SK-N-SH (cell line): Measurements from ENCODE around the gene BTF3. TPM values are rescaled to one million over a fixed set of nuclear protein-coding genes. Genes with fewer than 3 reads are reported as not detected.

Source experiments
- CTCF ChIA-PET: fragments of 300-600, 350-600 bp; formaldehyde crosslinking; extraction: SDS; loops from one replicate; lab custom pipeline; 2021; lab: Yijun Ruan, JAX
- POLR2A ChIA-PET: fragments of 350-600 bp; sonication (Branson Sonifier 250); formaldehyde crosslinking; extraction: SDS; loops from one replicate; lab custom pipeline; 2020; ENCODE audit warnings: antibody characterized with exemption, inconsistent platforms; lab: Yijun Ruan, JAX
- DNase-seq: peaks from one replicate; pipeline ENCODE4 v3.0.0; 2012
- H2AFZ ChIP-seq: fragments of 200-600 bp; sonication (generic); 2 replicates; pipeline ENCODE4 v1.8.1; 2016; ENCODE audit warnings: antibody characterized with exemption, mild to moderate bottlenecking, low read depth
- H3F3A ChIP-seq: fragments of 200-600 bp; sonication (generic); replicated peaks from 2 replicates; pipeline ENCODE3; 2016; ENCODE audit warnings: antibody characterized with exemption, mild to moderate bottlenecking; ENCODE audit not compliant: insufficient read depth
- H3K27ac ChIP-seq, 2 experiments: fragments of 200-500 bp in 1 of 2; fragments of 200-600 bp in 1 of 2; sonication (Bioruptor generic) in 1 of 2; sonication (generic), shearing (Covaris generic) in 1 of 2; 2 replicates each; pipeline versions ENCODE4 v1.5.1 to v1.6.1; 2014 to 2016; ENCODE audit warnings: low read depth in 2 of 2, inconsistent platforms in 1 of 2, low read length in 1 of 2, mild to moderate bottlenecking in 1 of 2, mixed read lengths in 1 of 2
- H3K27me3 ChIP-seq: fragments of 200-600 bp; sonication (generic), shearing (Covaris generic); 2 replicates; pipeline ENCODE4 v1.6.1; 2016; ENCODE audit warnings: mixed run types; ENCODE audit not compliant: insufficient read depth
- H3K36me3 ChIP-seq, 2 experiments: fragments of 200-500 bp in 1 of 2; fragments of 200-600 bp in 1 of 2; sonication (Bioruptor generic) in 1 of 2; sonication (generic) in 1 of 2; replicated peaks in 1 of 2; 2 replicates each; pipeline versions ENCODE3 to v1.5.1; 2014 to 2016; ENCODE audit warnings: low read length in 1 of 2, mild to moderate bottlenecking in 1 of 2; ENCODE audit not compliant: insufficient read depth in 2 of 2, control insufficient read depth in 1 of 2
- H3K4me1 ChIP-seq, 2 experiments: fragments of 200-500 bp in 1 of 2; fragments of 200-600 bp in 1 of 2; sonication (Bioruptor generic) in 1 of 2; sonication (generic), shearing (Covaris generic) in 1 of 2; 2 replicates each; pipeline versions ENCODE4 v1.5.1 to v1.6.1; 2014 to 2016; ENCODE audit warnings: low read depth in 1 of 2, low read length in 1 of 2, mixed run types in 1 of 2; ENCODE audit not compliant: insufficient read depth in 2 of 2, control insufficient read depth in 1 of 2
- H3K4me2 ChIP-seq: fragments of 200-600 bp; sonication (generic), shearing (Covaris generic); 2 replicates; pipeline ENCODE4 v1.6.1; 2017; ENCODE audit warnings: mixed run types
- H3K4me3 ChIP-seq, 2 experiments: fragments of 200-500 bp in 1 of 2; fragments of 200-600 bp in 1 of 2; sonication (Bioruptor generic) in 1 of 2; sonication (generic), shearing (Covaris generic) in 1 of 2; 2 replicates each; pipeline versions ENCODE4 v1.5.1 to v1.8.1; 2014 to 2016; ENCODE audit warnings: low read depth in 2 of 2, inconsistent platforms in 1 of 2, low read length in 1 of 2, mild to moderate bottlenecking in 1 of 2, mixed read lengths in 1 of 2, moderate library complexity in 1 of 2
- H3K79me2 ChIP-seq: fragments of 200-600 bp; sonication (generic); 2 replicates; pipeline ENCODE4 v1.8.1; 2017; ENCODE audit warnings: mild to moderate bottlenecking; ENCODE audit not compliant: insufficient read depth
- H3K9ac ChIP-seq: fragments of 200-600 bp; sonication (generic); 2 replicates; pipeline ENCODE4 v1.6.1; 2017; ENCODE audit warnings: mixed run types
- H3K9me2 ChIP-seq: fragments of 200-600 bp; sonication (generic); 2 replicates; pipeline ENCODE4 v1.6.1; 2017; ENCODE audit warnings: mixed run types
- H3K9me3 ChIP-seq: fragments of 200-600 bp; sonication (generic); 2 replicates; pipeline ENCODE4 v1.6.1; 2017; ENCODE audit warnings: mixed run types, mild to moderate bottlenecking, moderate library complexity
- H4K20me1 ChIP-seq: fragments of 200-600 bp; sonication (generic); 2 replicates; pipeline ENCODE4 v1.6.1; 2017; ENCODE audit warnings: mild to moderate bottlenecking, mixed run types; ENCODE audit not compliant: insufficient read depth
- CHD2 ChIP-seq: fragments of 150-350 bp; IDR thresholded peaks from 2 replicates; pipeline ENCODE4 v1.6.1; 2018; ENCODE audit warnings: low read length; ENCODE audit not compliant: partially characterized antibody
- CTCF ChIP-seq: fragments of 200-600 bp; sonication (generic); IDR thresholded peaks from 2 replicates; pipeline ENCODE4 v1.6.1; 2017; ENCODE audit warnings: antibody characterized with exemption, mild to moderate bottlenecking, moderate library complexity
- EP300 ChIP-seq, 2 experiments: IDR thresholded peaks; 2 replicates each; pipeline versions ENCODE4 v1.4.0 to v1.6.1; 2012; ENCODE audit warnings: borderline replicate concordance in 1 of 2, low read depth in 1 of 2, low read length in 1 of 2
- EZH2phosphoT487 ChIP-seq: fragments of 200-600 bp; sonication (generic); IDR thresholded peaks from 2 replicates; pipeline ENCODE4 v1.6.1; 2017; ENCODE audit warnings: low read depth, mixed run types, mild to moderate bottlenecking, antibody characterized with exemption, moderate library complexity, borderline replicate concordance
- FOSL2 ChIP-seq: IDR thresholded peaks from 2 replicates; pipeline ENCODE4 v1.4.0; 2012; ENCODE audit warnings: low read depth, mild to moderate bottlenecking, moderate library complexity, borderline replicate concordance
- FOXJ3 ChIP-seq: sonication (generic); formaldehyde crosslinking; IDR thresholded peaks from 2 replicates; pipeline ENCODE4 v1.5.1; 2020; ENCODE audit warnings: mild to moderate bottlenecking, missing genetic modification reagents
- FOXM1 ChIP-seq: IDR thresholded peaks from 2 replicates; pipeline ENCODE4 v1.4.0; 2012; ENCODE audit warnings: low read depth, mild to moderate bottlenecking
- GABPA ChIP-seq: IDR thresholded peaks from 2 replicates; pipeline ENCODE4 v1.4.0; 2012; ENCODE audit warnings: low read depth, mild to moderate bottlenecking
- MAX ChIP-seq: IDR thresholded peaks from 2 replicates; pipeline ENCODE4 v1.4.0; 2012; ENCODE audit warnings: low read depth
- MEF2A ChIP-seq: IDR thresholded peaks from 2 replicates; pipeline ENCODE4 v1.4.0; 2012; ENCODE audit warnings: low read depth, borderline replicate concordance
- MXI1 ChIP-seq: IDR thresholded peaks from 2 replicates; pipeline ENCODE4 v1.6.1; 2012; ENCODE audit warnings: mild to moderate bottlenecking, low read depth, low read length, improper control_type of control experiment
- NFIC ChIP-seq: IDR thresholded peaks from 2 replicates; pipeline ENCODE4 v1.4.0; 2012; ENCODE audit warnings: borderline replicate concordance
- NRF1 ChIP-seq: IDR thresholded peaks from 2 replicates; pipeline ENCODE4 v1.6.1; 2012; ENCODE audit warnings: low read depth, mild to moderate bottlenecking, low read length
- POLR2AphosphoS5 ChIP-seq: IDR thresholded peaks from 2 replicates; pipeline ENCODE4 v1.6.1; 2012; ENCODE audit warnings: low read depth, low read length
- RAD21 ChIP-seq: IDR thresholded peaks from 2 replicates; pipeline ENCODE4 v1.6.1; 2012; ENCODE audit warnings: mild to moderate bottlenecking, low read length
- RCOR1 ChIP-seq: fragments of 150-350 bp; IDR thresholded peaks from 2 replicates; pipeline ENCODE4 v1.6.1; 2017; ENCODE audit warnings: antibody characterized with exemption, low read length
- REST ChIP-seq: IDR thresholded peaks from 2 replicates; pipeline ENCODE4 v1.6.1; 2012; ENCODE audit warnings: mild to moderate bottlenecking, low read depth, low read length, moderate library complexity
- RFX5 ChIP-seq: IDR thresholded peaks from 2 replicates; pipeline ENCODE4 v1.6.1; 2012; ENCODE audit warnings: mild to moderate bottlenecking, improper control_type of control experiment, low read length
- SIN3A ChIP-seq: IDR thresholded peaks from 2 replicates; pipeline ENCODE4 v1.6.1; 2012; ENCODE audit warnings: low read depth, mild to moderate bottlenecking, low read length, moderate library complexity, borderline replicate concordance
- SMC3 ChIP-seq: IDR thresholded peaks from 2 replicates; pipeline ENCODE4 v1.6.1; 2012; ENCODE audit warnings: low read depth, low read length, improper control_type of control experiment
- TAF1 ChIP-seq: IDR thresholded peaks from 2 replicates; pipeline ENCODE4 v1.6.1; 2012; ENCODE audit warnings: low read depth, mild to moderate bottlenecking, low read length, moderate library complexity, borderline replicate concordance
- USF1 ChIP-seq: IDR thresholded peaks from 2 replicates; pipeline ENCODE4 v1.4.0; 2012; ENCODE audit warnings: low read depth, borderline replicate concordance
- USF2 ChIP-seq: fragments of 150-350 bp; IDR thresholded peaks from 2 replicates; pipeline ENCODE4 v1.6.1; 2017; ENCODE audit warnings: antibody characterized with exemption, low read length, low read depth, borderline replicate concordance
- WGBS: methylation state at CpG from one replicate; pipeline ENCODE4 v1.1.6; 2017; ENCODE audit warnings: low lambda C conversion rate; 5-methylcytosine and 5-hydroxymethylcytosine counted together
- polyA plus RNA-seq, 3 experiments: library from polyadenylated mRNA; depleted of rRNA; stranded (reverse); fragments of >200 nt; gene quantifications; 2 replicates each; pipeline ENCODE4 v1.2.3, GENCODE V29; 2012
- TF ChIP-seq, protein P1 (sequence below): fragments of 150-350 bp; IDR thresholded peaks from 2 replicates; pipeline ENCODE4 v1.6.1; 2016; ENCODE audit warnings: mild to moderate bottlenecking, low read depth, low read length

BTF3 gene
- polyA plus RNA-seq, 1 of the 3 experiments (the other 2 are of a cell fraction): 492 TPM

DNA sequence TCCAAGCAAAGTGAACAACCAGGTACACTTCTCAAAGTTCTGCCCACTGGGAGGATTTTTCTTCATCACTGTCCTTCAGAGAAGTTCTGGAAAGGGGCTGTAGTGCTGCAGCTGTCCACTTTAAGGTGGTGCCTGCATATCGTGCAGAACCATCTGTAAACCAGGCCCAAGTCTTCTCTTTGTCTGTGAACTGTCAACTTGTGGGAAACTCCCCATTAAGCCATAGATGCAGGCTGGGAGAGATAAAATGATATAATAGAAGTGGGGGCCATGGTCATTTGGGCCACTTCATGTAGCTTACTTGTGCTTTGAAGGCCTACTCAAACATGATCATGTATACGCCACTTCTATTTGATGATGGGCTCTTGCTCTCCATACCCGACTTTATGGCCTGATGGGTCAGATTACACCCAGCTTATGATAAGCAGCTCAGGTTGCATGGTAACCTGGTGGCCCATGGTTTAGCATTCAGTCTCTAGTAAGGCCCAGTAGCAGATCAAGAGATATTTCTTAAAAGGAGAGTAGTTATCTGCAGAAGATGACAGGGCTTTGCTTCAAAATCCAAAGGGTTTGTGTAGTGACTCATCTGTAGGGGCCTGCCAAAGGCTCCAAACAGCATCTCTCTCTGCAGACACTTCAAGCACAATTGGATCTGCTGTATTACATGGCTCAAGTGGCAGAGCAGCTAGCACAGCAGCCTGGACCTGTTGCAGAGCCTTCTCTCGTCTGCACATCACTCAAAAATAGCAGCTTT is 15.7 kb upstream of the BTF3 start:
- CTCF ChIA-PET: interaction anchor here (1.2 kb wide), 1 partner anchor 28 kb away, joined by 6 read pairs; no protein-coding TSS in a partner anchor
- WGBS: 55% methylated on average over 4 of the region's 4 CpGs
- no peaks in the 10 kb centered on the region for H3K27me3 ChIP-seq
- TF ChIP-seq POLR2AphosphoS5: no peak
- no peak for TF ChIP-seq RAD21
- no peak for TF ChIP-seq RCOR1
- TF ChIP-seq NRF1: no peak
- no peak for TF ChIP-seq SMC3
- no peak for TF ChIP-seq TAF1
- no peak for TF ChIP-seq SIN3A
- no peak for TF ChIP-seq USF2
- TF ChIP-seq MXI1: no peak
- no peak for TF ChIP-seq EZH2phosphoT487
- no peak for TF ChIP-seq RFX5
- 0 out of 4 replicates have a peak, but pooled peaks of 1 of the 2 experiments have one; percentile 21 for TF ChIP-seq EP300 (IDR thresholded peaks at IDR 0.05; ENCODE audit: borderline replicate concordance in 1 of 2, low read depth in 1 of 2, low read length in 1 of 2)
- no peak for TF ChIP-seq FOXM1
- no peak for TF ChIP-seq CHD2
- TF ChIP-seq, protein P1, sequence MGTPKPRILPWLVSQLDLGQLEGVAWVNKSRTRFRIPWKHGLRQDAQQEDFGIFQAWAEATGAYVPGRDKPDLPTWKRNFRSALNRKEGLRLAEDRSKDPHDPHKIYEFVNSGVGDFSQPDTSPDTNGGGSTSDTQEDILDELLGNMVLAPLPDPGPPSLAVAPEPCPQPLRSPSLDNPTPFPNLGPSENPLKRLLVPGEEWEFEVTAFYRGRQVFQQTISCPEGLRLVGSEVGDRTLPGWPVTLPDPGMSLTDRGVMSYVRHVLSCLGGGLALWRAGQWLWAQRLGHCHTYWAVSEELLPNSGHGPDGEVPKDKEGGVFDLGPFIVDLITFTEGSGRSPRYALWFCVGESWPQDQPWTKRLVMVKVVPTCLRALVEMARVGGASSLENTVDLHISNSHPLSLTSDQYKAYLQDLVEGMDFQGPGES: no peak
- no peak for TF ChIP-seq MEF2A
- TF ChIP-seq NFIC: peak; percentile 52; the same call in 1 of the 2 replicates
- TF ChIP-seq REST: no peak
- TF ChIP-seq FOSL2: peak; percentile 72; the same call in 1 of the 2 replicates
- no peak for TF ChIP-seq FOXJ3 (CRISPR knock-in tag)
- no peak for TF ChIP-seq GABPA
- no peak for TF ChIP-seq USF1
- TF ChIP-seq MAX: 0 out of 2 replicates have a peak, but pooled peaks have one; percentile 20
- no peak for TF ChIP-seq CTCF

More for the DNA sequence above, 15.7 kb upstream of the BTF3 start:
- Histone ChIP-seq H3K36me3 (no peaks in the 10 kb centered on the region), H3K4me1 (no peaks in the 10 kb centered on the region), H3K9ac (no peak overlapping the region), H3K4me3 (no peak overlapping the region), H3K4me2 (peak overlapping the region; percentile 13; the same call in 1 of the 2 replicates), H3K9me3 (no peaks in the 10 kb centered on the region), H2AFZ (no peak overlapping the region), H3K79me2 (no peaks in the 10 kb centered on the region), H4K20me1 (no peaks in the 10 kb centered on the region), H3K27ac (no peak overlapping the region), H3F3A (peaks cover 13% of the 10 kb centered on the region), H3K9me2 (no peaks in the 10 kb centered on the region)
- POLR2A ChIA-PET: no interaction called here
- DNase-seq: no peak
